Endothelial cell of hepatic sinusoid (primary cell): ENCODE data around the gene GCA.

Experiments
- in situ Hi-C: cut with HindIII; loops from 2 replicates; pipeline ENCODE4 v1.10.0; 2017; ENCODE audit warnings: low sequenced_read_pairs

Gene GCA

GRCh38 chr2:162401871-162402270, 57.9 kb downstream of the GCA start:
- in situ Hi-C loops = no loop called here

- in situ Hi-C loops = no loop called here
Measured at GRCh38 chr2:162403884-162404283, 60.0 kb downstream of the GCA start.
